ENCODE results near the gene UQCC2. TPM values are rescaled to one million over a fixed set of nuclear protein-coding genes. Genes with fewer than 3 reads are reported as not detected.

Gene UQCC2
- total RNA-seq, 1 donor from 2014 or later = 2.6 TPM

DNA sequence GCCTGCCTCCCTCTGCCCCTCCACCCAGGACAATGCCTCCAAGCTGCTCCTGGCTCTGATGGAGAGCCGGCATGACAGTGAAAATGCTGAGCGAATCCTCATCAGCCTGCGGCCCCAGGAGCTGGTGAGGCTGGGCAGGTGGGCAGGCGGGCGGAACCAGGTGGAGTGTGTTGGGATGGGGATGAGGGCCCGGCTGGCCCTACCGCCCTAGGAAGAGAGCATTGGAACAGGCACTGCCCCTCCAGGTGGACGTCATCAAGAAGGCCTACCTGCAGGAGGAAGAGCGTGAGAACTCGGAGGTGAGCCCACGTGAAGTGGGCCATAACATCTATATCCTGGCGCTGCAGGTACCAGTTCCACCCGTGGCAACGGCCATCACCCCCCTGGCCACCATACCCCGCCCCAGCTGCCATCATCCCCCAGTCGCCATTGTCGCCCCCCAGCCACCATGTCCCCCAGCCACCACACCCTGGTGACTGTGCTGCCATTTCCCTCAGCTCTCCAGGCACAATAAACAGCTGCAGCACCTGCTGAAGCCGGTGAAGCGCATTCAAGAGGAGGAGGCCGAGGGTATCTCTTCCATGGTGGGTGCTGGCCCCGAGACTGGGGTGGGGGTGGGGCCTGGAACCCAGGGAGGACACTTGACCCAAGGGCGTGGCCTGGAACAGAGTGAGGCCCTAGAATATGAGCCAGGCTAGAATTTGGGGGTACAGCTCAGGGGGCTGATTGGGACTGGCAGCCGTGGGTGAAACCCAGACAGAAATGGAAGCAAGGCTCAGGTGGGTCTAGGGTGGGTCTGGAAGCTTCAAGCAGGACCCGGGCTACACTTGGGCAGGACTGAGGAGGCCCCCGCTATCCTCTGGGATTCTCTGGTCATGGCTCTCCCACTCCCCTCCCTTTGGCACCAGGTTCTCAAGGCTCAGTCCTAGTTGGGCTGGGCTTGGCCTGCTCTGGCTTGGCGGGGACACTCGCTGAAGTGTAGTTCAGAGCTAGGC lies 24.2 kb downstream of the UQCC2 start:
- no peak for DNase-seq (ENCODE audit: low spot score in 2 of 2)
- no peaks in the 10 kb centered on the region for H3K4me1 ChIP-seq
- H3K36me3 ChIP-seq = peaks cover 0 to 12% of the 10 kb centered on the region in 2 donors
- no peaks in the 10 kb centered on the region for H3K27me3 ChIP-seq
- TF ChIP-seq, protein P1, sequence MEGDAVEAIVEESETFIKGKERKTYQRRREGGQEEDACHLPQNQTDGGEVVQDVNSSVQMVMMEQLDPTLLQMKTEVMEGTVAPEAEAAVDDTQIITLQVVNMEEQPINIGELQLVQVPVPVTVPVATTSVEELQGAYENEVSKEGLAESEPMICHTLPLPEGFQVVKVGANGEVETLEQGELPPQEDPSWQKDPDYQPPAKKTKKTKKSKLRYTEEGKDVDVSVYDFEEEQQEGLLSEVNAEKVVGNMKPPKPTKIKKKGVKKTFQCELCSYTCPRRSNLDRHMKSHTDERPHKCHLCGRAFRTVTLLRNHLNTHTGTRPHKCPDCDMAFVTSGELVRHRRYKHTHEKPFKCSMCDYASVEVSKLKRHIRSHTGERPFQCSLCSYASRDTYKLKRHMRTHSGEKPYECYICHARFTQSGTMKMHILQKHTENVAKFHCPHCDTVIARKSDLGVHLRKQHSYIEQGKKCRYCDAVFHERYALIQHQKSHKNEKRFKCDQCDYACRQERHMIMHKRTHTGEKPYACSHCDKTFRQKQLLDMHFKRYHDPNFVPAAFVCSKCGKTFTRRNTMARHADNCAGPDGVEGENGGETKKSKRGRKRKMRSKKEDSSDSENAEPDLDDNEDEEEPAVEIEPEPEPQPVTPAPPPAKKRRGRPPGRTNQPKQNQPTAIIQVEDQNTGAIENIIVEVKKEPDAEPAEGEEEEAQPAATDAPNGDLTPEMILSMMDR (IDR thresholded peaks at IDR 0.05) = no peak
- H3K27ac ChIP-seq = no peak overlapping the region
- H3K4me3 ChIP-seq = no peak overlapping the region
- no peaks in the 10 kb centered on the region for H3K9me3 ChIP-seq
- intact Hi-C loops (cut with DNase I) = no loop called here

GRCh38 chr6:33686225-33686924 lies 25.1 kb downstream of the UQCC2 start:
- TF ChIP-seq, protein P1 (IDR thresholded peaks at IDR 0.05) = no peak
- Histone ChIP-seq H3K36me3 (peaks cover 0 to 10% of the 10 kb centered on the region in 2 donors), H3K4me1 (no peaks in the 10 kb centered on the region), H3K27ac (no peak overlapping the region), H3K9me3 (no peaks in the 10 kb centered on the region), H3K27me3 (no peaks in the 10 kb centered on the region), H3K4me3 (no peak overlapping the region)
- intact Hi-C loops (cut with DNase I) = no loop called here
- no peak for DNase-seq (ENCODE audit: low spot score in 2 of 2)

DNA sequence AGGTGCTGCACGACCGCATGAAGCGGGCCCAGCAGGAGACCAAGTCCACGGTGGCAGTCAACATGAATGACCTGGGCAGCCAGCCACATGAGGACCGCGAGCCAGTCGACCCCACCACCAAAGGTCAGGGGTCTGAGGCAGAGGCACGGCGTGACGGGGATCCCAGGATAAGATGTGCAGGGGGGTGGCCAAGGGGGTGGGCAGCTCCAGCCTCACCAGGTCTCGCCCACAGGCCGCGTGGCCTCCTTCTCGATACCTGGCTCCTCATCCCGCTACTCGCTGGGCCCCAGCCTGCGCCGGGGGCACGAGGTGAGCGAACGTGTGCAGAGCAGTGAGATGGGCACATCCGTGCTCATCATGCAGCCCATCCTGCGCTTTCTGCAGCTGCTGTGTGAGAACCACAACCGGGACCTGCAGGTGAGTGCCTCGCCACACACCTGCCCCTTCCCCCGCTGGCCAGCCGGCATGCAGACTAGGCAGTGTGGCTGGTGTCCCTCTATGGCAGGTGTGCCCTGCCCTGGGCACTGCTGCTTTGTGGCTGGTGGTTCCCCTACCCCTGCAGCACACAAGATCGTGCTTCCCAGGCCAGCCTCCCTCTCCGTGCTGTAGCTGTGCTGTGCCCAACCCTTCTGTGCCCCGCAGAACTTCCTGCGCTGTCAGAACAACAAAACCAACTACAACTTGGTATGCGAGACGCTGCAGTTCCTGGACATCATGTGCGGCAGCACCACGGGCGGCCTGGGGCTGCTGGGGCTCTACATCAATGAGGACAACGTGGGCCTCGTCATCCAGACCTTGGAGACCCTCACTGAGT lies 25.9 kb downstream of the UQCC2 start:
- Histone ChIP-seq H3K36me3 (peaks cover 0 to 6% of the 10 kb centered on the region in 2 donors), H3K4me1 (no peaks in the 10 kb centered on the region), H3K27ac (no peak overlapping the region), H3K4me3 (no peak overlapping the region), H3K27me3 (no peaks in the 10 kb centered on the region), H3K9me3 (no peaks in the 10 kb centered on the region)
- DNase-seq (ENCODE audit: low spot score in 2 of 2) = no peak
- TF ChIP-seq, protein P1 (IDR thresholded peaks at IDR 0.05) = no peak
- intact Hi-C loops (cut with DNase I) = no loop called here

GRCh38 chr6:33684983-33685382 lies 26.5 kb downstream of the UQCC2 start:
- Histone ChIP-seq H3K9me3 (no peaks in the 10 kb centered on the region), H3K4me1 (no peaks in the 10 kb centered on the region), H3K27me3 (no peaks in the 10 kb centered on the region), H3K4me3 (no peak overlapping the region), H3K36me3 (peaks cover 0 to 6% of the 10 kb centered on the region in 2 donors), H3K27ac (no peak overlapping the region)
- TF ChIP-seq, protein P1 (IDR thresholded peaks at IDR 0.05) = no peak
- no peak for DNase-seq (ENCODE audit: low spot score in 2 of 2)
- intact Hi-C loops (cut with DNase I) = no loop called here

DNA sequence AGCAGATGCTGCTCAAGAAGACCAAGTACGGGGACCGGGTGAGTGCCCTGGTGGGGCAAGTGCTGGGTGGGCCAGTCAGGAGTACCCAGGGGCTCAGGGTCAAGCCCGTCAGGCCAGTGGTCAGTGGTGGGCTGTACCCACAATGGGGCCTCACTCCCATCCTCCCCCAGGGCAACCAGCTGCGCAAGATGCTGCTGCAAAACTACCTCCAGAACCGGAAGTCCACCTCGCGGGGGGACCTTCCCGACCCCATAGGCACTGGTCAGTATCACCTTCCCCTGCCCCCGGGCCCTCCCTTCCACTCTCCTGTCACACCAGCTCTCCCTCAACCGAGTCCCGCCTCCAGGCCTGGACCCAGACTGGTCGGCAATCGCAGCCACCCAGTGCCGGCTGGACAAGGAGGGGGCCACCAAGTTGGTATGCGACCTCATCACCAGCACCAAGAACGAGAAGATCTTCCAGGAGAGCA lies 27.0 kb downstream of the UQCC2 start:
- no peaks in the 10 kb centered on the region for H3K27me3 ChIP-seq
- no peak overlapping the region for H3K4me3 ChIP-seq
- TF ChIP-seq, protein P1 (IDR thresholded peaks at IDR 0.05) = no peak
- intact Hi-C loops (cut with DNase I) = no loop called here
- DNase-seq (ENCODE audit: low spot score in 2 of 2) = no peak
- H3K9me3 ChIP-seq = no peaks in the 10 kb centered on the region
- peaks cover 0 to 6% of the 10 kb centered on the region in 2 donors for H3K36me3 ChIP-seq
- H3K4me1 ChIP-seq = no peaks in the 10 kb centered on the region
- no peak overlapping the region for H3K27ac ChIP-seq

All from ascending aorta (tissue), 2 donors.